Measurements from ENCODE around the gene RNF141. TPM values are rescaled to one million over a fixed set of nuclear protein-coding genes. Genes with fewer than 3 reads are reported as not detected.

The RNF141 gene
- total RNA-seq, 6 donors from 2014 or later, result 13.2 to 74.6 (median 43.1) TPM

- Histone ChIP-seq H3K4me1 (peaks cover 0 to 11% (median 0%) of the 10 kb centered on the region in 4 donors), H3K27ac (no peak overlapping the region), H3K36me3 (peaks cover 0 to 30% (median 13%) of the 10 kb centered on the region in 4 donors), H3K9me3 (no peaks in the 10 kb centered on the region), H3K27me3 (no peaks in the 10 kb centered on the region), H3K4me3 (no peak overlapping the region)
- no peak for DNase-seq
- ATAC-seq (ENCODE audit: low FRiP score in 2 of 2), result no peak
- TF ChIP-seq POLR2AphosphoS5 (IDR thresholded peaks at IDR 0.05) (no peak), POLR2A (IDR thresholded peaks at IDR 0.05) (no peak), EP300 (IDR thresholded peaks at IDR 0.05) (no peak), CTCF (IDR thresholded peaks at IDR 0.05) (no peak)
- 94% methylated on average over 5 of the region's 5 CpGs for WGBS, 2 donors
Measured at GRCh38 chr11:10462746-10463300, 78.2 kb downstream of the RNF141 start.

Other genes starting within 250 kb of the RNF141 start
- 10 to 100 TPM; 22.2 to 54.5 (median 41.2) TPM for gene SBF2, start 247.0 kb downstream of the RNF141 start, total RNA-seq
- 10 to 100 TPM; 20.4 to 54.3 (median 46.9) TPM for gene ADM, start 236.1 kb downstream of the RNF141 start, total RNA-seq
- 10 to 100 TPM in 2 of 6 donors, 1 to 10 TPM in 4; 5.4 to 49.2 (median 9.3) TPM for gene AMPD3, start 85.9 kb downstream of the RNF141 start, total RNA-seq
- gene LYVE1, start 27.5 kb upstream of the RNF141 start, total RNA-seq, result 100 to 1,000 TPM in 1 of 6 donors, 10 to 100 TPM in 4, 1 to 10 TPM in 1; 5.2 to 105 (median 24.6) TPM
- 10 to 100 TPM in 1 of 6 donors, 1 to 10 TPM in 5; 2.4 to 16.3 (median 7.5) TPM for gene IRAG1, start 152.6 kb upstream of the RNF141 start, total RNA-seq
- gene CTR9, start 210.1 kb upstream of the RNF141 start, total RNA-seq, result 10 to 100 TPM in 5 of 6 donors, 1 to 10 TPM in 1; 9.9 to 35.4 (median 26.9) TPM

All from upper lobe of left lung (tissue), 6 donors.